Measurements from ENCODE around the gene HINFP. TPM values are rescaled to one million over a fixed set of nuclear protein-coding genes. Genes with fewer than 3 reads are reported as not detected.
"Not testable (repeated sequence)": the region's sequence is repeated elsewhere in the genome, so short reads cannot be mapped to it uniquely, and the experiment has no call there.

Gene HINFP
- total RNA-seq, 2 donors from 2014 or later: 22.1 to 41.7 TPM

DNA sequence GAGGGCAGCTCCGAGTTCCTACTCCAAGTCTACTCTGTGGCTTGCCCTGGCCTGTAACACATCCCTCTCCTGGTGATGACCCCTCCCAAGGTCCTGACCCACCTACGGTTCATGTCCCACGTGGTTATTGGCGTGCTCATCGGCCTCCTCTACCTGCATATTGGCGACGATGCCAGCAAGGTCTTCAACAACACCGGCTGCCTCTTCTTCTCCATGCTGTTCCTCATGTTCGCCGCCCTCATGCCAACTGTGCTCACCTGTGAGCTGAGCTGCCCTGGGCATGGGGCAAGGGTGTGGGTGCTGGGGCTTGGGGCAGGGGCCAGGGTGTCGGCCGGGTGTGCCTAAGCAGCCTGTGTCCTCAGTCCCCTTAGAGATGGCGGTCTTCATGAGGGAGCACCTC lies 37.1 kb downstream of the HINFP start:
- no peaks in the 10 kb centered on the region for H3K4me1 ChIP-seq (replicated peaks)
- no peaks in the 10 kb centered on the region for H3K27me3 ChIP-seq (replicated peaks; ENCODE audit: insufficient read depth)
- H3K4me3 ChIP-seq: no peak overlapping the region
- DNase-seq (ENCODE audit: low spot score): no peak
- no peaks in the 10 kb centered on the region for H3K36me3 ChIP-seq
- intact Hi-C loops (cut with DNase I): no loop called here
- no peak overlapping the region for H3K27ac ChIP-seq
- TF ChIP-seq, protein P1, sequence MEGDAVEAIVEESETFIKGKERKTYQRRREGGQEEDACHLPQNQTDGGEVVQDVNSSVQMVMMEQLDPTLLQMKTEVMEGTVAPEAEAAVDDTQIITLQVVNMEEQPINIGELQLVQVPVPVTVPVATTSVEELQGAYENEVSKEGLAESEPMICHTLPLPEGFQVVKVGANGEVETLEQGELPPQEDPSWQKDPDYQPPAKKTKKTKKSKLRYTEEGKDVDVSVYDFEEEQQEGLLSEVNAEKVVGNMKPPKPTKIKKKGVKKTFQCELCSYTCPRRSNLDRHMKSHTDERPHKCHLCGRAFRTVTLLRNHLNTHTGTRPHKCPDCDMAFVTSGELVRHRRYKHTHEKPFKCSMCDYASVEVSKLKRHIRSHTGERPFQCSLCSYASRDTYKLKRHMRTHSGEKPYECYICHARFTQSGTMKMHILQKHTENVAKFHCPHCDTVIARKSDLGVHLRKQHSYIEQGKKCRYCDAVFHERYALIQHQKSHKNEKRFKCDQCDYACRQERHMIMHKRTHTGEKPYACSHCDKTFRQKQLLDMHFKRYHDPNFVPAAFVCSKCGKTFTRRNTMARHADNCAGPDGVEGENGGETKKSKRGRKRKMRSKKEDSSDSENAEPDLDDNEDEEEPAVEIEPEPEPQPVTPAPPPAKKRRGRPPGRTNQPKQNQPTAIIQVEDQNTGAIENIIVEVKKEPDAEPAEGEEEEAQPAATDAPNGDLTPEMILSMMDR (IDR thresholded peaks at IDR 0.05): no peak
- TF ChIP-seq POLR2AphosphoS5 (IDR thresholded peaks at IDR 0.05): no peak
- no peak for TF ChIP-seq POLR2A (IDR thresholded peaks at IDR 0.05)
- H3K9me3 ChIP-seq: no peaks in the 10 kb centered on the region
- 90% methylated on average over 13 of the region's 13 CpGs for WGBS

DNA sequence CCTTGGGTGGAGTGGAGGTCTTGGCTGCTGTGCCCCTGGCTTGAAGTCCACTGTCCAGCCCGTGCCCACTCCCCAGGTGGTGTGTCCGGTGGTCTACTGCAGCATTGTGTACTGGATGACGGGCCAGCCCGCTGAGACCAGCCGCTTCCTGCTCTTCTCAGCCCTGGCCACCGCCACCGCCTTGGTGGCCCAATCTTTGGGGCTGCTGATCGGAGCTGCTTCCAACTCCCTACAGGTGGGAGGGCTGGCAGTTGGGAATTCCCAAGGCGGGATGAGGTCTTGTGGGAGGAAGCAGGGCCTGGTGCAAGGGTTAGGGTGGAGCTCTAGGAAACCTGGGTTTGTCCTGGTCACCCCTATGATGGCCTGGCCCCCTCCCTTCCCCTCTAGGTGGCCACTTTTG lies 38.8 kb downstream of the HINFP start:
- no peaks in the 10 kb centered on the region for H3K9me3 ChIP-seq
- TF ChIP-seq, protein P1 (IDR thresholded peaks at IDR 0.05): no peak
- TF ChIP-seq POLR2AphosphoS5 (IDR thresholded peaks at IDR 0.05) (no peak), POLR2A (IDR thresholded peaks at IDR 0.05) (no peak)
- no peak overlapping the region for H3K27ac ChIP-seq
- DNase-seq (ENCODE audit: low spot score): no peak
- H3K36me3 ChIP-seq: no peaks in the 10 kb centered on the region
- no peaks in the 10 kb centered on the region for H3K4me1 ChIP-seq (replicated peaks)
- no peak overlapping the region for H3K4me3 ChIP-seq
- H3K27me3 ChIP-seq (replicated peaks; ENCODE audit: insufficient read depth): no peaks in the 10 kb centered on the region
- intact Hi-C loops (cut with DNase I): no loop called here
- WGBS: 90% methylated on average over 9 of the region's 9 CpGs

DNA sequence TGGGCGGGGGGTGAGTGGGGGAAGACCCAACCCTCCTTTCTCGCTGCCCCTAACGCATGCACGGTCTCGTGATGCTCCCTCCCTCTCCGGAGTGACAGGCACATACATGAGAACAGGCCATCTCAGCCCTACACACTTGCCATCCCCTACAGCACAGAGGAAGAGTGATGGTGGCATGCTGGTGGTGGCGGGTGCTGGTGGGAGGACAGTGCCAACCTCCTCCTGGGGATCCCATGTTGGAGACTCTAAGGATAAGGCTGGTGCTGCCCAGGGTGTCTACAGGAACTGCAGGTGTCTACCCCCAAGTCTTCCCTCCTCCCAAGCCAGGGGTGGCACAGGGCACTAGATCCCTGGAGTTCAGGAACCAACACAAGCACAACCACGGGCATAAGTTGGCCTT lies 40.5 kb downstream of the HINFP start:
- no peaks in the 10 kb centered on the region for H3K4me1 ChIP-seq (replicated peaks)
- no peak overlapping the region for H3K27ac ChIP-seq
- H3K36me3 ChIP-seq: no peaks in the 10 kb centered on the region
- no peaks in the 10 kb centered on the region for H3K9me3 ChIP-seq
- H3K4me3 ChIP-seq: no peak overlapping the region
- TF ChIP-seq POLR2AphosphoS5 (IDR thresholded peaks at IDR 0.05): no peak
- TF ChIP-seq, protein P1 (IDR thresholded peaks at IDR 0.05): no peak
- TF ChIP-seq POLR2A (IDR thresholded peaks at IDR 0.05): no peak
- WGBS: 72% methylated on average over 8 of the region's 8 CpGs
- no peaks in the 10 kb centered on the region for H3K27me3 ChIP-seq (replicated peaks; ENCODE audit: insufficient read depth)
- intact Hi-C loops (cut with DNase I): no loop called here
- no peak for DNase-seq (ENCODE audit: low spot score)

DNA sequence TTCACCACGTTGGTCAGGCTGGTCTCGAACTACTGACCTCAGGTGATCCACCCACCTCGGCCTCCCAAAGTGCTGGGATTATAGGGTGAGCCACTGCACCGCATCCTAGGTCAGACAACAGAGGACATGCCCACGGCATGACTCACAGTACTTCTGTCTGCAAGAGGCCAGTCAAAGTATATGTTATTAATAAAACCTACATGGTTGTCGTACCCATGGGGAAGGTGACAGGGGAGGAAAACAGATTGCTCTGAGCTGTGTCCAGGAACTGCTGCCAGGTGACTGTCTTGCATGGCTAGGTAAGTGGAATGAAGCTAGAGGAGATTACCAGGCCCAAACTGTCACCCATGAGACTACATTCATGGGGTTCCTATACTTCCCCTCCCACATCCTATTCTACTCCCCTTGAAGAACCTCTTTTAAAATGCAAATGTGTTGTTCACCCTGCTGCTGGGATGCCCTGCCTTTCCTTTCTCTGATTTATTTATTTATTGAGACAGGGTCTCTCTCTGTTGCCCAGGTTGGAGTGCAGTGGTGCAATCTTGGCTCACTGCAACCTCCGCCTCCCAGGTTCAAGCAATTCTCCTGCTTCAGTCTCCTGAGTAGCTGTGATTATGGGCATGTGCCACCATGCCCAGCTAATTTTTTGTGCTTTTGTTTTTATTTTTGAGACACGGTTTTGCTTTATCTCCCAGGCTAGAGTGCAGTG lies 45.1 kb downstream of the HINFP start:
- Histone ChIP-seq H3K4me1 (replicated peaks) (no peaks in the 10 kb centered on the region), H3K27ac (no peak overlapping the region), H3K36me3 (no peaks in the 10 kb centered on the region), H3K27me3 (replicated peaks; ENCODE audit: insufficient read depth) (no peaks in the 10 kb centered on the region), H3K4me3 (no peak overlapping the region), H3K9me3 (no peaks in the 10 kb centered on the region)
- WGBS: 70% methylated on average over 8 of the region's 8 CpGs
- intact Hi-C loops (cut with DNase I): no loop called here
- DNase-seq (ENCODE audit: low spot score): no peak
- TF ChIP-seq POLR2AphosphoS5 (IDR thresholded peaks at IDR 0.05) (no peak), POLR2A (IDR thresholded peaks at IDR 0.05) (no peak)
- TF ChIP-seq, protein P1 (IDR thresholded peaks at IDR 0.05): no peak

DNA sequence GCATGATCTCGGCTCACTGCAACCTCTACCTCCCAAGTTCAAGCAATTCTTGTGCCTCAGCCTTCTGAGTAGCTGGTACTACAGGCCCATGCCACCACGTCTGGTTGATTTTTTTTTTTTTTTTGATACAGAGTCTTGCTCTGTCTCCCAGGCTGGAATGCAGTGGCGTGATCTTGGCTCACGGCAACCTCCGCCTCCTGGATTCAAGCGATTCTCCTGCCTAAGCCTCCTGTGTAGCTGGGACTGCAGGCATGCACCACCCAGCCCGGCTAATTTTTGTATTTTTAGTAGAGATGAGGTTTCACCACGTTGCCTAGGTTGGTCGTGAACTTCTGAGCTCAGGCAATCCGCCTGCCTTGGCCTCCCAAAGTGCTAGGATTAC lies 45.7 kb downstream of the HINFP start:
- H3K9me3 ChIP-seq; H3K27ac ChIP-seq; DNase-seq (ENCODE audit: low spot score); H3K4me3 ChIP-seq; H3K36me3 ChIP-seq; H3K27me3 ChIP-seq (replicated peaks; ENCODE audit: insufficient read depth); H3K4me1 ChIP-seq (replicated peaks); intact Hi-C loops (cut with DNase I): not testable (repeated sequence)
- WGBS: 72% methylated on average over 10 of the region's 10 CpGs

All from prostate gland (tissue), 2 donors.